Spleen (tissue), 7 donors: Measurements from ENCODE around the gene ACVR1C.

ENCODE experiments used
- CTCF ChIP-seq, 11 experiments: fragments of 200-600 bp in 7 of 11; fragments of 450-650 bp in 4 of 11; sonication (generic) in 4 of 11; IDR thresholded peaks in 8 of 11; conservative IDR thresholded peaks in 3 of 11; 1 replicate in 7 of 11; 2 replicates in 4 of 11; pipeline versions ENCODE4 v1.4.0 to v1.8.0; 2016 to 2021; ENCODE audit warnings: antibody characterized with exemption in 11 of 11, inconsistent platforms in 4 of 11, mild to moderate bottlenecking in 1 of 11
- POLR2AphosphoS5 ChIP-seq, 3 donors: sonication (generic); formaldehyde crosslinking; IDR thresholded peaks; one replicate each; pipeline ENCODE4 v1.5.1; 2017; ENCODE audit warnings: antibody characterized with exemption in 3 of 3
- donor health status: DM: no; HTN: no; CAD: no; lungs with moderate emphysema.
- donor health status: DM: no; HTN: no; CAD: no.
- donor health status: DM: no; HTN: no; CAD: no.

GRCh38 chr2:157593411-157593810, 35.3 kb downstream of the ACVR1C start:
- TF ChIP-seq CTCF (IDR thresholded peaks at IDR 0.05 in 8 of 11, conservative IDR thresholded peaks at IDR 0.05 in 3 of 11), result no peak
- no peak for TF ChIP-seq POLR2AphosphoS5 (IDR thresholded peaks at IDR 0.05)
